DMS79 (cell line): ENCODE results near the gene RNH1.

Source experiments
- DNase-seq: peaks from one replicate; lab custom pipeline; 2025; lab: John Stamatoyannopoulos, UW

RNH1 gene

GRCh38 chr11:506995-507726, at the start of gene RNH1:
RNH1 (minus strand) TSS chr11:507242; CDS start chr11:502162, 5,080 bp downstream.
- DNase-seq: peak; percentile 44

GRCh38 chr11:555780-556661, 49.0 kb upstream of the RNH1 start:
- no peak for DNase-seq

GRCh38 chr11:555227-555779, 48.3 kb upstream of the RNH1 start:
- DNase-seq: no peak

- no peak for DNase-seq
Observed at GRCh38 chr11:554428-555226, 47.6 kb upstream of the RNH1 start.

DNA sequence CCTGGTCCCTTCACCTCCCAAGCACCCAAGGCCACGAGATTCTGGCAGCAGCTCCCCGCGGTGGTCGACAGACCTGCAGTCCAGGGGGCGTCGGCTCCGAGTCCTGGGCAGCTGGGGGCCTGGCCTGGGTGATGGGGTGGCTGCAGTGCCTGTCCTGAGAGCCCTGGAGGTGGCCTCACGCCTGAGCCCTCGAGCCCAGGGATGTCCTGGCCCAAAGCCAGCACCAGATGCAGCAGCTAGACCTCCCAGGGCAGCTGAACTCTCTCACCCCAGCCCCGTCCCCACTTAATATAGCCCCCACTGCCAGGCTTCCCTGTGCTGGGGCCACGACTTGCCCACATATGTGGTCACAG, 46.9 kb upstream of the RNH1 start:
- DNase-seq: no peak

DNA sequence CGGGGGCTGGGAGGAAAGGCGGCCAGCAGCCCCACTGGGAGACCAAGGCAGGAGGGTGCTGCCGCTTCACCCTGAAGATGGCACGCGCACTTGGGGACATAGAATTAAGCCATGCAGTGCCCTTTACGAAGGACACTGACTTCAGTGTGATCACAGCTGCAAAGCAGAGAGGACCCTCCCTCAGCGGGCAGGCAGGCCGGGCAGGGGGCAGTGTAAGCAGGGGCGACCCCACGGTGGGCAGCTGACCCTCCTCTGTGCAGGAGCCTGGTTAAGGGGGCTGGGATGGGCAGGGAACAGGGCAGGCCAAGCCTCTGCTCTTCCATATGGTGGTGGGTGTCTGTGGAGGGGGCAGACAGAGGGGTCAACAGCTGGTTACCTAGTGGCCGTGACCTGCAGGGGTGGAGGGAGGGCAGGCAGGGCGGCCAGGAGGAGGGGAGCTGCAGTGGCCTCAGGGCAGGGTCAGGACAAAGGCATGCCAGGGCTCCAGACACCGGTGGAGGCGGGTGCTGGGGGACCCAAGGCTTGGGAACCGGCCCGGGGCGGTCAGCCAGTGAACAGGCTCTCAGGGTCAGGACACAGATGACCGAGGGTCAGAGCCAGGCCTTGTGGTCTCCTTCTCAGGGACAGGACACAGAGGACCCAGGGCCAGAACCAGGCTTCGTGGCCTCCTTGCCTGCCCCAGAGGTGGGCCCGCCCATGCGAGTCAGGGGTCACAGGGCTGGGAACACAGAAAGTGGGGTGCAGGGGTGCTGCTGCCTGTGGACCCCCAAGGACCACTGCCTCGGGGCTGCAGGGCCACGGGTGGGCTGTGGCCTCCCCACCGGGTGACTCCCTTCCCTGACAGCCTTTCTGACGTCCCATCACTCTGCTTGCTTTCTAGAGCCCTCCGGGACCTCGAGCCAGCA, 46.3 kb upstream of the RNH1 start:
- no peak for DNase-seq

DNA sequence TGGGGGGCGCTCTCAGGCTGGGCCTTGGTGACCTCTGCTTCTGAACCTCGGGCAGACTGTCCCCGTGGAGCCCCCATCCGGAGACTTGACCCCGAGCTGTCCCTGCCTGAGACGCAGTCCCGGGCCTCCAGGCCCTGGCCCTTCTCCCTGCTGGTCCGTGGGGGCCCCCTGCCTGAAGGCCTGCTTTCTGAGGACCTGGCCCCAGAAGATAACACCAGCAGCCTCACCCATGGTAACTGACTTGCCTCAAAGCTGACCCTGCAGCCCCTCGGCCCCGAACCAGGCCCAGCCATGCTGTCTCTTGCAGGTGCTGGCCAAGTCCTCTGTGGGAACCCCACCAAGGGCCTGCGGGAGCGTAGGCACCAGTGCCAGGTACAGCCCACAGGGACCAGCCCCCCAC, 44.6 kb upstream of the RNH1 start:
- no peak for DNase-seq

- DNase-seq: no peak
Observed at GRCh38 chr11:551131-551530, 44.1 kb upstream of the RNH1 start.

DNA sequence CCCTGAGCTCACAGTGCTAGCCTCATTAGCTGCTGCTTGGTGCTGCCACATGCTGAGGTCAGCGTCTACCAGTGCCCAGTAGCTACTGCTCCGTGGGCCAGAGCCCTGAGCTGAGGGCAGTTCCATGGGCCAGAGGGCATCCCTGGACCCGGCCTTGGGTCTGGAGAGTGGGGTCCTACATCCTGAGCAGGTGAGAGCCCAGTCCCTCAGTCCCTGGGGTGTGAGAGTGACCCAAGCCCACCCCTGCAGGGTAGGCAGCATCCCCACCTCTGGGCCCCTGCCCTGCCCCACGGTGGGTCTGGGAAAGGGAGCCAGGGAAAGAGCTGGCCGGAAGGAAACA, 43.7 kb upstream of the RNH1 start:
- no peak for DNase-seq

- no peak for DNase-seq
Observed at GRCh38 chr11:550021-550745, 43.1 kb upstream of the RNH1 start.

DNA sequence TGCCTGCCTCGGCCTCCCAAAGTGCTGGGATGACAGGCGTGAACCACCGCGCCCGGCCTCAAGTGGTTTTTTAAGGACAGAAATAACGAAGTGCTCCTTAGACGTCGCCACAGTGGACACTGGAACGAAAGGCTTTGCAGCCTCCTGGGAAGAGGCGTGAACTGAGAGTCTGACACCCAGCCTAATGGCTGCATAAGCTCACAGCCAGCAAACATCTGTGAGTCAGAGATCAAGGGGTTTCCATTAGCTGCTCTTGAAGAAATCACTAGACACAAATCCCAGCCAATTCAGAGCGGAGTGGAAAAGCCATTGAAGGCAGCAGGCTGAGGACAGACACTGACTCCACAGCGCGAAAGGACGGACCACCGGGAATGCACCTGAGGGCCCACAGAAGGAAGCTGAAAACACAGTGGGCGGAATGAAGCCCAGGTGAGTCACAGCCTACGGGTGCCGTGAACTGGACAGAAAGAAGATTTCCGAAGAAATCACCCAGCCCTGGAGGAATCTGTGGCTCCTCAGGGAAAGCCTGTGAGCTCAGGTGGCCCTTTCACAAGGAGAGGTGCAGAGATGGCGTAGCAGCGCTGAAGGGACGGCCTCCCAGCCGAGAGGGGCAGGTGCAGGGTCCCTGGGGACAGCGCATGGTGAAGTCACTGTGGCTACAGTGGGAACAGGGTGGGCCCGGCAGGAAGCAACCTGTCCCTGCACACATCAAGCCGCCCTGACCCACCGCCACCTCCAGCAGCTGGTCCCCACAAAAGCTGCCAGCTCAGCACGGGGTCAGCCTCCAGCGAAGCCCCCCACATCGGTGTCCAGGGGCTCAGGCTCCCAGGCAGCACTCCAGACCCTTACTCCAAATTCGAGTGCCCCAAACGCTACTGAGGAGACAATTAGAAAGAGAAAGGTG, 41.9 kb upstream of the RNH1 start:
- no peak for DNase-seq

DNA sequence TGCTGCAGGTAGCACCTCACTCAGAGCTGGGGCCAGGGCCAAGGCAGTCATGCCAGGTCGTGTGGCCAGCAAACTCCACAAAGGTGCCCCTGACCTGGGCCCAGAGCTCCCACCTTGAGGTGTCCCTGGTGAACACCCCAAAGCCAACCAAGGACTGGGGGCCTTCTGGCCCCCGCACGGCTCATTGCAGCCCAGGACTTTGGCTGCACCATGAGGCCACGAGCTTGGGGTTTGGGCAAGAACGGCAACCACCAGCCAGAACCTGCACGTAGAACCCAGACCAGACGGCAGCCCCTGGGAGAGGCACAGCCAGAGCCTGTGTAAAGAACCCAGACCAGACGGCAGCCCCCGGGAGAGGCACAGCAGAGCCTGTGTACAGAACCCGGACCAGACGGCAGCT, 38.1 kb upstream of the RNH1 start:
- DNase-seq: no peak

DNA sequence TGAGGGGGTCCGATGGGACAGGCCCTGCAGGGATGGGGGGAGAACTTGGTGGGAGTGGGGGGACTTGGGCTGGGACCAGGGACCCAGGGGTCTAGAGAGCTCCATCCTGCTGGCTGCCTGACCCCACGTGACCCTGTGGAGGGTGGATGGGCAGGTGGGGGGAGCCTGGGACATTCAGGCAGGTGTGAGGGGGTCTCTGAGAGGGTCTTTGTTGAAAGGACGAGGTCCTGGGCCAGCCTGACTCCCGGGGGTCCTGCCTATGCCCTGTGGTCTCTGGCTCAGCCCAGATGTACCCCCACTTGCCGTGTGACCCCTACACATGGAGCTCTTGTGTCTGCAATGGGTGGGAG, 37.8 kb upstream of the RNH1 start:
- DNase-seq: no peak

DNA sequence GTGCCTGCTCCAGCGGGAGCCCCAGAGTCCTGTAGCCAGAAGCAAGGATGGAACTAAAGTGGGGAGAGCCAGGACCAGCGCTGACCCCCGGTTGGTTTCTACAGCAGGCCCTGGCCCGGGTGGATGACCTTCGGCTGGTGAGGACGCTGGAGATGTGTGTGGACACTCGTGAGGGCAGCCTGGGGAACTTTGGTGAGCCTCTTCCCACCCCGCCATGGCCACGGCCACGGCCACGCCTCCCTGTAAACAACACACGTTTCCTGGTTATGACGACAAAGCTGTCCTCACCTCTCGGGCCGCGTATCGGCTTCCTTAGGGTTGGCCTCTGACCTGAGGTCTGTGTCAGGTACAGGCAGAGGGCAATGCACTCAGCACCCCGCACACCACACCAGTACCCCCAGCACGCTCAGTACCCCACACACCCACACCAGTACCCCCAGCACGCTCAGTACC, 34.4 kb upstream of the RNH1 start:
- DNase-seq: no peak

- DNase-seq: no peak
Observed at GRCh38 chr11:540583-541432, 33.8 kb upstream of the RNH1 start.

DNA sequence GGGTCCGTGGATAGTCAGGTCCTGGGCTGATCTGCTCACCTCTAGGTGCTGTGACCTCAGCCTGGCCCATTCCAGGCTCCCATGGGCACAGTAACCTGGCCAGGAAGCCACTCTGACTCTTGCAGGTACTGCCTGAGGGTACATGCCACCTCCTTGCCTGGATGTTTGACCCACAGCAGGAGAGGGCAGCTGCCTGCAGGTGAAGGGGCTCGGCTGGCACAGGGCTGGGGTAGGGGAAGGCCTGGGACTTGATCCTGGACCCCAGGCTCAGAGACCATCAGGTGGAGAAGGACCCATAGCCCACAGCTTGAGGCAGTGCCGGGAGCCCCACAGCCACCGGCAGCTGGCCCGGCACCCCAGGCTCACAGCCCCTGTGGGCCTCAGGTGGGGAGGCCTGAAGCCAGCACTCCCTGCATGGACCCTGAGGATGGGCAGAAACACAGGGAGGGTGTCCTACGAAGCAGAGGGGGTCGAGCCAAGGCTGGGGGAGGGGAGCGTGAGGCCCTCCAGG, 33.0 kb upstream of the RNH1 start:
- DNase-seq: no peak

GRCh38 chr11:538431-539051, 31.5 kb upstream of the RNH1 start:
- DNase-seq: no peak
